Measurements from ENCODE around the gene MOSMO. TPM values are rescaled to one million over a fixed set of nuclear protein-coding genes. Genes with fewer than 3 reads are reported as not detected.
"Not testable (repeated sequence)": the region's sequence is repeated elsewhere in the genome, so short reads cannot be mapped to it uniquely, and the experiment has no call there.

The MOSMO gene
- total RNA-seq, 1 donor from 2014 or later: 13.0 TPM

DNA sequence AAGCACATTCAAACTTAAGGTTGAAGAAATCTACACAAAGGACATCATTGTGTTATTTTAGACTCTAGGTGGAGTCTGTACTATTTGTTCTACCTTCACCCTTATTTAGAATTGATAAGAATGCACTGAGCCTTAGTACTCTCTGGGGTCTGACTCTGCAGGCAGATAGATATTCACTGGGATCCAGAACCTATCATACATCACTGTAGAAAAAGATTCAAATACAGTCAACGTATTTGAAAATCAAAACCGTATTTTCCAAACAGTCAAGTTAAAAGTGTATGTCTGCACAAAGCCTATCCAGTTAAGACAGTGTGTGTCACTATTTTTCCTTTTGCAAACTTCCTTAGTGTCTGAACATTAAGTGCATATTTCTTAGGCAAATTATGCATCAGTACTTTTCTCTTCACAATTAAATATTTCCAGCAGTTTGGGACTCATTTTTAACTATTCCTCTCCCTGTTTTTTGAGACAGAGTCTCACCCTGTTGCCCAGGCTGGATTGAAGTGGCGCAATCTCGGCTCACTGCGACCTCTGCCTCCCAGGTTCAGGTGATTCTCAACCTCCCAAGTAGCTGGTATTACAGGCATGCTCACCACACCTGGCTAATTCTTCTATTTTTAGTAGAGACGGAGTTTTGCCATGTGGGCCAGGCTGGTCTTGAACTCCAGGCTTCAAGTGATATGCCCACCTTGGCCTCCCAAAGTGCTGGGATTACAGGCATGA, 22.3 kb downstream of the MOSMO start:
- DNase-seq: no peak
- Mint-ChIP-seq H3K4me1 (ENCODE audit: low read depth, unreplicated experiment) (no peaks in the 10 kb centered on the region), H3K9me3 (ENCODE audit: unreplicated experiment) (no peaks in the 10 kb centered on the region), H3K4me3 (ENCODE audit: unreplicated experiment) (no peak overlapping the region), H3K27me3 (ENCODE audit: unreplicated experiment) (no peaks in the 10 kb centered on the region), H3K36me3 (ENCODE audit: unreplicated experiment) (no peaks in the 10 kb centered on the region), H3K27ac (ENCODE audit: unreplicated experiment) (no peak overlapping the region)
- TF ChIP-seq, protein P1, sequence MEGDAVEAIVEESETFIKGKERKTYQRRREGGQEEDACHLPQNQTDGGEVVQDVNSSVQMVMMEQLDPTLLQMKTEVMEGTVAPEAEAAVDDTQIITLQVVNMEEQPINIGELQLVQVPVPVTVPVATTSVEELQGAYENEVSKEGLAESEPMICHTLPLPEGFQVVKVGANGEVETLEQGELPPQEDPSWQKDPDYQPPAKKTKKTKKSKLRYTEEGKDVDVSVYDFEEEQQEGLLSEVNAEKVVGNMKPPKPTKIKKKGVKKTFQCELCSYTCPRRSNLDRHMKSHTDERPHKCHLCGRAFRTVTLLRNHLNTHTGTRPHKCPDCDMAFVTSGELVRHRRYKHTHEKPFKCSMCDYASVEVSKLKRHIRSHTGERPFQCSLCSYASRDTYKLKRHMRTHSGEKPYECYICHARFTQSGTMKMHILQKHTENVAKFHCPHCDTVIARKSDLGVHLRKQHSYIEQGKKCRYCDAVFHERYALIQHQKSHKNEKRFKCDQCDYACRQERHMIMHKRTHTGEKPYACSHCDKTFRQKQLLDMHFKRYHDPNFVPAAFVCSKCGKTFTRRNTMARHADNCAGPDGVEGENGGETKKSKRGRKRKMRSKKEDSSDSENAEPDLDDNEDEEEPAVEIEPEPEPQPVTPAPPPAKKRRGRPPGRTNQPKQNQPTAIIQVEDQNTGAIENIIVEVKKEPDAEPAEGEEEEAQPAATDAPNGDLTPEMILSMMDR (IDR thresholded peaks at IDR 0.05; ENCODE audit: partially characterized antibody, unreplicated experiment): no peak

DNA sequence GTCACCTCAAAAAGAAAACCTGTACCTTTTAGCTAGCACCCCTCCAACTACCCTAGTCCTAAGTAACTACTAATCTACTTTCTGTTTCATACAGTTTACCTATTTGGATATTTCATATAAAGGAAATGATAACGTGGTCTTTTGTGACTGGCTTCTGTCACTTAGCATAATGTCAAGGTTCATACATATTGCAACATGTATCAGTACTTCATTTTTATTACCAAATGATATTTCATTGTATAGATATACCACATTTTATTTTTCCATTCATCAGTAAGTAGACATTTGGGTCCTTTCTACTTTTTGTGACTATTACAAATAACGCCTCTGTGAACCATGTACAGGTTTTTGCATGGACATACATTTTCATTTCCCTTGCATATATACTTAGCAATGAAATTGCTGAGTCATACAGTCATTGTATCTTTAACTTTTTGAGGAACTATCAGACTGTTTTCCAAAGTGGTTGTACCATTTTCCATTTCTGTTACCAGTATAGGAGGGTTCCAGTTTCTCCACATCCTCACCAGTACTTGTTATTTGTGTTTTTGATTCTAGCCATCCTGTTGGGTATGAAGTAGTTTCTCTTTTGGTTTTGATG, 23.7 kb downstream of the MOSMO start:
- no peaks in the 10 kb centered on the region for H3K27me3 Mint-ChIP-seq (ENCODE audit: unreplicated experiment)
- no peak overlapping the region for H3K27ac Mint-ChIP-seq (ENCODE audit: unreplicated experiment)
- no peak for DNase-seq
- TF ChIP-seq, protein P1 (IDR thresholded peaks at IDR 0.05; ENCODE audit: partially characterized antibody, unreplicated experiment): no peak
- no peaks in the 10 kb centered on the region for H3K4me1 Mint-ChIP-seq (ENCODE audit: low read depth, unreplicated experiment)
- H3K9me3 Mint-ChIP-seq (ENCODE audit: unreplicated experiment): no peaks in the 10 kb centered on the region
- H3K4me3 Mint-ChIP-seq (ENCODE audit: unreplicated experiment): no peak overlapping the region
- H3K36me3 Mint-ChIP-seq (ENCODE audit: unreplicated experiment): no peaks in the 10 kb centered on the region

DNA sequence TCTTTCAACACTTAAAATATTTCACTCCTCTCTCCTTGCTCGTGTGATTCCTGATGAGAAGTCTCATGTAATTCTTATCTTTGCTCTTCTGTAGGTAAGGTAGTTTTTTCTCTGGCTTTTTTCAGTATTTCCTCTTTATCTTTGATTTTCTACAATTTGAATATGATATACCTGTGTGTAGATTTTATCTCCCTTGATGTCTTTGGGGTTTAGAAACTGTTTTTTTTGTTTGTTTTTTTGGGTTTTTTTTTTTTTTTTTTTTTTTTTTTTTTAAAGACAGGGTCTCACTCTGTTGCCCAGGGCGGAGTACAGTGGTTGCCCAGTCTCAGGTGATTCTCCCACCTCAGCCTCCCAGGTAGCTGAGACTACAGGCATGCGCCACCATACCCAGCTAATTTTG, 26.6 kb downstream of the MOSMO start:
- H3K36me3 Mint-ChIP-seq (ENCODE audit: unreplicated experiment): no peaks in the 10 kb centered on the region
- no peak for DNase-seq
- H3K27me3 Mint-ChIP-seq (ENCODE audit: unreplicated experiment): no peaks in the 10 kb centered on the region
- H3K9me3 Mint-ChIP-seq (ENCODE audit: unreplicated experiment): no peaks in the 10 kb centered on the region
- TF ChIP-seq, protein P1 (IDR thresholded peaks at IDR 0.05; ENCODE audit: partially characterized antibody, unreplicated experiment): no peak
- H3K27ac Mint-ChIP-seq (ENCODE audit: unreplicated experiment): no peak overlapping the region
- no peaks in the 10 kb centered on the region for H3K4me1 Mint-ChIP-seq (ENCODE audit: low read depth, unreplicated experiment)
- H3K4me3 Mint-ChIP-seq (ENCODE audit: unreplicated experiment): no peak overlapping the region

DNA sequence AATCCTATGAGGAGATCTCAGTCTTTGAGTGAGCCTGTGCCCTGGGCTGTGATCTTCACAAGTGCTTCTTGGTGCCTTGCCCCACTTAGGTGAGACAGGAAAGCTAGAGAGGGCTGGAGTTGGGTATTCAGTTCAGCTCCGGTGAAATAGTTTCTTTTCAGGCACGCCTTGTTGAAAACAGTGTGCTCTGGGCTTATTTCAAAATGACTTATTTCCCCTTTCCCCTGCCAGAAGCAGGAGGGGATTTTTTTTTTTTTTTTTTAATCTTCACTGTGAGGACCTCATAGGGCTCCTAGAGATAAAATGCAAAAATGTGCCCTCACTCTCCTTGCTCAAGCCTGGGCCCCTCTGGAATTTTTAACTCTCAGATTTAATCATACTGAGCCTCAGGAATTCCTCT, 27.2 kb downstream of the MOSMO start:
- Mint-ChIP-seq H3K27ac (ENCODE audit: unreplicated experiment) (no peak overlapping the region), H3K36me3 (ENCODE audit: unreplicated experiment) (no peaks in the 10 kb centered on the region), H3K4me1 (ENCODE audit: low read depth, unreplicated experiment) (no peaks in the 10 kb centered on the region), H3K27me3 (ENCODE audit: unreplicated experiment) (no peaks in the 10 kb centered on the region), H3K9me3 (ENCODE audit: unreplicated experiment) (no peaks in the 10 kb centered on the region), H3K4me3 (ENCODE audit: unreplicated experiment) (no peak overlapping the region)
- no peak for DNase-seq
- TF ChIP-seq, protein P1 (IDR thresholded peaks at IDR 0.05; ENCODE audit: partially characterized antibody, unreplicated experiment): no peak

DNA sequence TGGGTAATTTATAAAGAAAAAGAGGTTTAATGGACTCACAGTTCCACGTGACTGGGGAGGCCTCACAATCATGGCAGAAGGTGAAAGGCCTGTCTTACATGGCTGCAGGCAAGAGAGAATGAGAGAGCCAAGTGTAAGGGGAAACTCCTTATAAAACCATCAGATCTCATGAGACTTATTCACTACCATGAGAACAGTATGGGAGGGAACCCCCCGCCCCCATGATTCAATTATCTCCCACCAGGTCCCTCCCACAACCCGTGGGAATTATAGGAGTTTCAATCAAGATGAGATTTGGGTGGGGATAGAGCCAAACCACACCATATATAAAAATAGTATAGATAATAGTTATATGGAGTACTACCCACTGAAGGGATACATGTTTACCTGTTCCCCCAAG, 36.0 kb downstream of the MOSMO start:
- H3K4me3 Mint-ChIP-seq (ENCODE audit: unreplicated experiment); H3K9me3 Mint-ChIP-seq (ENCODE audit: unreplicated experiment); H3K4me1 Mint-ChIP-seq (ENCODE audit: low read depth, unreplicated experiment); H3K27me3 Mint-ChIP-seq (ENCODE audit: unreplicated experiment); H3K27ac Mint-ChIP-seq (ENCODE audit: unreplicated experiment); H3K36me3 Mint-ChIP-seq (ENCODE audit: unreplicated experiment); DNase-seq: not testable (repeated sequence)

DNA sequence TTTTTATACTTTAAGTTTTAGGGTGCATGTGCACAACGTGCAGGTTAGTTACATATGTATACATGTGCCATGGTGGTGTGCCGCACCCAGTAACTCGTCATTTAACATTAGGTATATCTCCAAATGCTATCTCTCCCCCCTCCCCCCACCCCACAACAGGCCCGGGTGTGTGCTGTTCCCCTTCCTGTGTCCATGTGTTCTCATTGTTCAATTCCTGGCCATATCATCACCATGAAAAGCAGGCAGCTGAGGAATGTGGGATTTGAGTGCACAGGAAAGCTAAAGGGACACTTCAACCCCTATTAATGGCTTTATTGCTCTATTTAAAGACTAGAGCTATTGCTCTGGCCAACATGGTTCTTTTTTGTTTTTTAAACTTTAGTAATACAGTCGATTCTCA, 38.0 kb downstream of the MOSMO start:
- not testable (repeated sequence) for H3K36me3 Mint-ChIP-seq (ENCODE audit: unreplicated experiment); DNase-seq; H3K9me3 Mint-ChIP-seq (ENCODE audit: unreplicated experiment); H3K27ac Mint-ChIP-seq (ENCODE audit: unreplicated experiment); H3K4me3 Mint-ChIP-seq (ENCODE audit: unreplicated experiment); H3K4me1 Mint-ChIP-seq (ENCODE audit: low read depth, unreplicated experiment); H3K27me3 Mint-ChIP-seq (ENCODE audit: unreplicated experiment)

Measured in glutamatergic neuron (in vitro differentiated cells).